Spleen (tissue), 7 donors: Measurements from ENCODE around the gene FBP2.

Source experiments
- POLR2A ChIP-seq, 3 donors: fragments of 450-650 bp; IDR thresholded peaks; one replicate each; pipeline ENCODE4 v1.5.1; 2017; ENCODE audit warnings: antibody characterized with exemption in 3 of 3, mild to moderate bottlenecking in 1 of 3
- TF ChIP-seq, protein P1 (sequence below), 11 experiments: fragments of 200-600 bp in 7 of 11; fragments of 450-650 bp in 4 of 11; sonication (generic) in 4 of 11; IDR thresholded peaks in 8 of 11; conservative IDR thresholded peaks in 3 of 11; 1 replicate in 7 of 11; 2 replicates in 4 of 11; pipeline versions ENCODE4 v1.4.0 to v1.8.0; 2016 to 2021; ENCODE audit warnings: antibody characterized with exemption in 11 of 11, inconsistent platforms in 4 of 11, mild to moderate bottlenecking in 1 of 11
- donor health status: DM: no; HTN: no; CAD: no; lungs with moderate emphysema.
- donor health status: DM: no; HTN: no; CAD: no.
- donor health status: DM: no; HTN: no; CAD: no.

DNA sequence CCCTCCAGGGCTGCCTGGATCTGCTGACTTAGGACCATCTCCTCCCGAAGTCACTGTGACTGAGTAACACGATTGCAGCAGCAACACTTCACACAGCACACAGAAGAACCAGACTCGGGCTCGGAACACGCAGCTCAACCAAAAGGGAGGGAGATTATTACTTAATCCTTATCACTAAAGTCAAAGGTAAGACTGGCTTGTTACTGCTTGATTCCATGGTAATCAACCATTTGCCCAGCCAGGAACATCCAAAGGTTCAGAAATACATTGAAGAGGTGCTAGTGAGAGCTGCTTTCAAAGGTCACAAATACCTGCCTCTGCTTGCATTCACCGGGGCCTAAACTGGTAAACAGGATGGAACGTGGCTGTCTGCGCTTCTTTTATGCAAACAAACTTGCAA lies 38.0 kb upstream of the FBP2 start:
- TF ChIP-seq POLR2A (IDR thresholded peaks at IDR 0.05), result no peak
- TF ChIP-seq, protein P1, sequence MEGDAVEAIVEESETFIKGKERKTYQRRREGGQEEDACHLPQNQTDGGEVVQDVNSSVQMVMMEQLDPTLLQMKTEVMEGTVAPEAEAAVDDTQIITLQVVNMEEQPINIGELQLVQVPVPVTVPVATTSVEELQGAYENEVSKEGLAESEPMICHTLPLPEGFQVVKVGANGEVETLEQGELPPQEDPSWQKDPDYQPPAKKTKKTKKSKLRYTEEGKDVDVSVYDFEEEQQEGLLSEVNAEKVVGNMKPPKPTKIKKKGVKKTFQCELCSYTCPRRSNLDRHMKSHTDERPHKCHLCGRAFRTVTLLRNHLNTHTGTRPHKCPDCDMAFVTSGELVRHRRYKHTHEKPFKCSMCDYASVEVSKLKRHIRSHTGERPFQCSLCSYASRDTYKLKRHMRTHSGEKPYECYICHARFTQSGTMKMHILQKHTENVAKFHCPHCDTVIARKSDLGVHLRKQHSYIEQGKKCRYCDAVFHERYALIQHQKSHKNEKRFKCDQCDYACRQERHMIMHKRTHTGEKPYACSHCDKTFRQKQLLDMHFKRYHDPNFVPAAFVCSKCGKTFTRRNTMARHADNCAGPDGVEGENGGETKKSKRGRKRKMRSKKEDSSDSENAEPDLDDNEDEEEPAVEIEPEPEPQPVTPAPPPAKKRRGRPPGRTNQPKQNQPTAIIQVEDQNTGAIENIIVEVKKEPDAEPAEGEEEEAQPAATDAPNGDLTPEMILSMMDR (IDR thresholded peaks at IDR 0.05 in 8 of 11, conservative IDR thresholded peaks at IDR 0.05 in 3 of 11), result no peak
